Measurements from ENCODE around the gene S100B. TPM values are rescaled to one million over a fixed set of nuclear protein-coding genes. Genes with fewer than 3 reads are reported as not detected.

Gene S100B
- total and polyA plus RNA-seq, 2 donors (not counting 3 experiments of a cell fraction or from before 2014, with no cell fraction given) = not detected

- Histone ChIP-seq H3K27ac (ENCODE audit: insufficient read depth, low read depth, low read length) (no peak overlapping the region), H3K27me3 (ENCODE audit: control insufficient read depth in 2 of 2, insufficient read depth in 2 of 2, low read length in 2 of 2) (no peaks in the 10 kb centered on the region), H3K4me1 (ENCODE audit: control insufficient read depth, extremely low read depth, insufficient read depth, low read length) (peaks cover 28% of the 10 kb centered on the region), H3K4me3 (replicated peaks in 1 of 3; ENCODE audit: insufficient read depth in 1 of 3, low read depth in 1 of 3, low read length in 3 of 3) (no peak overlapping the region), H3K9me3 (replicated peaks; ENCODE audit: control insufficient read depth, insufficient read depth, low read length) (no peaks in the 10 kb centered on the region), H2AFZ (ENCODE audit: low read depth, low read length) (no peak overlapping the region), H3K79me2 (ENCODE audit: control insufficient read depth, insufficient read depth, low read length) (peaks cover 51% of the 10 kb centered on the region), H3K9me1 (replicated peaks; ENCODE audit: control insufficient read depth, extremely low read depth, insufficient read depth, low read length) (no peaks in the 10 kb centered on the region), H4K20me1 (replicated peaks; ENCODE audit: control insufficient read depth, extremely low read depth, insufficient read depth, low read length) (peaks cover 3% of the 10 kb centered on the region), H3K9ac (replicated peaks; ENCODE audit: extremely low read depth, insufficient read depth, low read length) (no peak overlapping the region), H3K4me2 (ENCODE audit: insufficient read depth, low read length) (no peak overlapping the region), H3K36me3 (ENCODE audit: control insufficient read depth in 2 of 2, extremely low read depth in 1 of 2, insufficient read depth in 2 of 2, low read length in 2 of 2) (peaks cover 18 to 20% of the 10 kb centered on the region in 2 experiments)
- BruUV-seq (replicated peaks) = no TSS peak
- CTCF ChIA-PET = interaction anchor here (0.6 to 2.4 kb wide), 31 partner anchors 8 to 498 kb away, joined by 3 to 14 read pairs (median 4); partner anchors contain the start of genes MCM3AP and YBEY
- DNase-seq (ENCODE audit: low read depth, low spot score) = peak; percentile 62
- POLR2A ChIA-PET = no interaction called here
- dilution Hi-C loops (cut with MboI; ENCODE audit: extremely low pct_ligation_motif_present, low sequenced_read_pairs) (no loop called here), intact Hi-C loops (cut with micrococcal nuclease) (no loop called here)
- TF ChIP-seq CTCF (IDR thresholded peaks at IDR 0.05; ENCODE audit: extremely low read depth in 1 of 2, insufficient read depth in 1 of 2, low read depth in 1 of 2, low read length in 2 of 2) = peak; percentile 11 to 16
- TF ChIP-seq POLR2A (IDR thresholded peaks at IDR 0.05; ENCODE audit: low read depth, low read length) = no peak
- no peak for TF ChIP-seq EZH2 (IDR thresholded peaks at IDR 0.05; ENCODE audit: borderline replicate concordance, low read depth, low read length, severe bottlenecking)
- FAIRE-seq = no peak
Observed at GRCh38 chr21:46639489-46640386, 34.9 kb upstream of the S100B start.

All from endothelial cell of umbilical vein (primary cell).